GM19043 (cell line): ENCODE measurements around the gene GNAL.
A peak's percentile ranks its signal among the peaks of the same experiment; 100 is the strongest.
"Not testable (repeated sequence)": the region's sequence is repeated elsewhere in the genome, so short reads cannot be mapped to it uniquely, and the experiment has no call there.

Experiments used
- ATAC-seq: cut with Tn5 transposase; IDR thresholded peaks from one replicate; pipeline ENCODE4 v1.9.1; 2021; ENCODE audit warnings: low read depth; ENCODE audit not compliant: unreplicated experiment

Gene GNAL

DNA sequence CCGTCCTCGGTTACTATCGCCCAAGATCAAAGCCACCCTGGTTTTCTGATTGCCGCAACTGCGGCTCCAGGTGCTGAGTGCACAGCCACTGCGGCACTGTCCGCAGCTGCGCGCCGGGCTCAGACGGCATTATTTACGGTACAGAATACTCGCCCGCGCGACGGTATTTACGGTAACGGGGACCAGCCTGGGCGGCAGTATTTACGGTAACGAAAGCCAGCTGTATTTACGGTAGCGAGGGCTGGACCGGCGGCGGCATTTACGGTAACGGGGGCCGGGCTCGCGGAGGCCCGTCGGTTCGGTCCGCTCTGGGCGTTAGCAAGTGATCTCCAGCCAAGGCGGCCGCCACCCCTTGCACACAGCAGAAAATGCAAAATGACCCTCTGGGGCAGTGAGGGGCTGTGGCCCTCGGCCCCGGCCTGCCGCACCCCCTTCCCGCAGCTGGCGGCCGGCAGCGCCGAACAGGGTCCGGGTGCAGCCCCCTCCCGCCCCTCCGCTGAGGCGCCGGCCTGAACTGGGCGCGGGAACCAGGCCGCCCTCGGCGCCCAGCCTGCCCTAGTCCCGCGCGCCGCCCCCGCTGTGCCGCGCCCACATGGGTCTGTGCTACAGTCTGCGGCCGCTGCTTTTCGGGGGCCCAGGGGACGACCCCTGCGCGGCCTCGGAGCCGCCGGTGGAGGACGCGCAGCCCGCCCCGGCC is at the start of gene GNAL:
Gene GNAL (plus strand): TSS at position 293 of the 697 bp plus-strand sequence. CDS start 300 bp downstream, at position 593.
- ATAC-seq = peak; percentile 66

DNA sequence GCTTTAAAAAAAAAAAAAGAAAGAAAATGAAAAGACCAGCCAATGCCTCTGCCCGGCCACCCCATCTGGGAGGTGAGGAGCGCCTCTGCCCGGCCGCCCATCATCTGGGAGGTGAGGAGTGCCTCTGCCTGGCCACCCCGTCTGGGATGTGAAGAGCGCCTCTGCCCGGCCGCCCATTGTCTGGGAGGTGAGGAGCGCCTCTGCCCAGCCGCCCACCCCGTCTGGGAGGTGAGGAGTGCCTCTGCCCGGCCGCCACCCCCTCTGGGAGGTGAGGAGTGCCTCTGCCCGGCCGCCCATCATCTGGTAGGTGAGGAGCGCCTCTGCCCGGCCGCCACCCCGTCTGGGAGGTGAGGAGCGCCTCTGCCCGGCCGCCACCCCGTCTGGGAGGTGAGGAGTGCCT is 41.8 kb upstream of the GNAL start:
- not testable (repeated sequence) for ATAC-seq

DNA sequence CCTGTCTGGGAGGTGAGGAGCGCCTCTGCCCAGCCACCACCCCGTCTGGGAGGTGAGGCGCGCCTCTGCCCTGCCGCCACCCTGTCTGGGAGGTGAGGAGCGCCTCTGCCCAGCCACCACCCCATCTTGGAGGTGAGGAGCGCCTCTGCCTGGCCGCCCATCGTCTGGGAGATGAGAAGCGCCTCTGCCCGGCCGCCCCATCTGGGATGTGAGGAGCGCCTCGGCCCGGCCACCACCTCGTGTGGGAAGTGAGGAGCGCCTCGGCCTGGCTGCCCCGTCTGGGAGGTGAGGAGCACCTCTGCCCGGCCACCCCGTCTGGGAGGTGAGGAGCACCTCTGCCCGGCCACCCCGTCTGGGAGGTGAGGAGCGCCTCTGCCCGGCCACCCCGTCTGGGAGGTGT is 41.3 kb upstream of the GNAL start:
- not testable (repeated sequence) for ATAC-seq

DNA sequence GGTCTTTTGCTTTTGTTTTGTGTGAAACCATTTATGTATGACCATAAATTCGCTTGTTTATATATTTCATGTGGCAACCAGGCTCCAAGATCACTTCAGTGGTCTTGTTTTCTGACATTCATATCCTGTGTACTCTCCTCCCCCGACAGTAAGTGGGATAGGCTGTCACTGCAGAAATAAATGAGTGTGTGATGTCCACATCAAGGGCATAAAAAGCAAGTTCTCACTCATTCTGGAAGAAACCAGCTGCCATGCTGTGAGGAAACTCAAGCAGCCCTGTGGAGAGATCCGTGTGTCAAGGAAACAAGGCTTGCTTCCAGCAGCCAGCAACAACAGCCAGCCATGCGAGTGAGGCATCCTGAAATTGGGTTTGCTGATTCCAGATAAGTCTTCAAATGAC is 39.2 kb upstream of the GNAL start:
- no peak for ATAC-seq

DNA sequence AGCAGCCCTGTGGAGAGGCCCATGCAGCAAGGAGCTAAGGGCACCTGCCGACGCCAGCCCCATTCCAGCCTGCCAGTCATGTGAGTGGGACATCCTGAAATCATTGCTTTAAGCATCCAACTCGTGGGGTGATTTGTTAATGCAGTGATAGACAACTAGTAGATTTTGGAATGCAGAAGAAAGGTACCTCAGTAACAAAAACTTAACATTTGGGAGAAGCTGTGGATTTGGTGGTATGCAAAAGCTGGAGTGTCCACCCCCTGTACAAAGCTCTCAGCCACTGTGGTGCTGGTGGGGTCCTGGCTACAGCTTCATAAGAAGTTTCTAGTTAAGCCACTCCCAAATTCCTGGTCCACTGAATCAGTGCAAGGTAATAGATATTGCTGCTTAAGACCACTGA is 37.2 kb upstream of the GNAL start:
- no peak for ATAC-seq

DNA sequence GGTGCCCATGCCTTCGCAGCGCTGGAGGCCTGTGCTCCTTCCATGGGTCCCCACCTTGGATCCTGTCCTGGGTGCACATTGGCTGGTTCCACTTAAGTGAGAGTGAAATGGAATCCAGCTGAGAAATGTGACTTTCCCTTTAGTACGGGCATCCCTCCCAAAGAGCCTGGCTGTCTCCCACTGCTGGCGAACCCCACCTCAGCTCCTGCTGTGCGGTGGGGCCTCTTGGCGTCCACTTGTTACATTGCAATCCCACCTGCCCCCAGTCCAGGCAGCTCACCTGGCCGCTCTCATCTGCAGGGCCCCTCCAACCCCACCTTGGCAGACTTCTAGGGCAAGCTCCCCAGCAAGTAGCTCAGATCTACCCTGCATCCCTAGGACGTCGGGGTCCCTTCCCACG is 35.5 kb upstream of the GNAL start:
- no peak for ATAC-seq

DNA sequence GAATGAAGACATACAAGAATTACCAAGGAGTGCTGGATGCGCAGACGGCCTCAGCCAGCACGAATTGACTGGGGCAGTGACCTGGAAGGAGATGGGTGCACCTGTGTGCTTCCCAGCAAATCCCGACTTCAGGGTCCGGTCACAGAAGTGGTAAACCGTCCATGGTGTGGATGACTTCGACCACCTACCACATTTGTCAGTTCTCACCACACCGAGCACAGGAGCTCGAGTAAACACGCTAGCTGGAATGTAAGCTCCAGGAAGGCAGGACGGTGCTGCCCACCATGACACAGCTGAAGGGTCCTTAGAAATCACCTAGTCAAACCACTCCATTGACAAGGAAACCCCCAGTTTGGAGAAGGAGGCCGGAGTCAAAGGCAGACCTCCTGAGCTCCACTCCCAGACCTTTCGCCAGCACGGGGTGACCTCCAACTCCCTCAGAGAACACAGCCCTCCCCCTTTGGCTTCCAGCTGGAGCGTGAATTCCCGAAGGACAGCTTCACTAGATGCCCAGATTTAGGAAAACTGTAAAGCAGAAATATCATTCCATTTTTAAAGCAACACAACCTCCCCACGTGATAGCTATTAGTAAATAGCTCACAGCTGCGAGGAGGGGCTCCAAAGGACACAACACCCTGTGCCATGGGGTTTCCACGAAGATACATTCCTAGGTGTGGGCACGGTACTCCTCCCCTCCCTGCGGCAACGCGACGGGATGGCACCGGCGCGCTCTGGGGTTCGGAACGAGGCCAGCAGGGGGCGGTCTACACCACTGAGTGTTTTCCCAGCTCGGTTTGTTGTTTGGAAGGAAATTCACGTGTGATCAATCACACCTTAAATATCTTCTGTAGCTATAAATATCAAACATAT is 34.1 kb upstream of the GNAL start:
- ATAC-seq = no peak

DNA sequence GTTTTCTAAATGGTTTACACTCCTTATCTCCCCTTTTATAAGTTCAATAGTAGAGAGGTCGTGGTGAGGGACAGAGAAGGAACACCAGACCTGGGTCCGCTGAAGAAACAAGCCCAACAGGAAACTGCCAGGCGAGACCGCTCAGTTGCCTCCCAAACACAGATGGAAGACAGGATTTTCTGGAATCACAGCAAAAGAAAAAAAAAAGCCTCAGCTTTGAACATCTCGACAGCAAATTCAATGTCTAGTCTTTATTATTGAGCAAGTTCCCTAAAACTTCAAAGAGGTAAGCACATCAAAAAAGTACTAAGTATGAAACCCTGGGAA is 33.5 kb upstream of the GNAL start:
- no peak for ATAC-seq

DNA sequence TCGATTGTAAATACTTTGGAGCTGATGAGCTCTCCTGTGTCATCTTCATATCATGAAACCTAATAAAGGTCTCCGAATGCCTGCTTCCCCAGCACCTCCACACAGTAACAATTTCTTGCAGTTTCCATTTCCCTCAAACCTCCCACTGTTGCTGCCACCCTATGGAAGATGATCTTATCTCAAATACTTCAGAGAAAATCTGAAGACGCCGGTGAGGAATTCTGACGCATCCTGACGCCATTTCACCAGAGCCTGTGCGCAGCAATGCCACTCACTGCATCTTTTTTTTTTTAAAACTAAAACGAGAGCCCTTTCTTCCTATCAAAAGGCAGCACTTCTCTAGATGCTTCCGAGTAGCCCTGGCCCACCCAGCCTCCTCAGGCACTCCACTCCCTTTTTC is 31.9 kb upstream of the GNAL start:
- ATAC-seq = no peak

DNA sequence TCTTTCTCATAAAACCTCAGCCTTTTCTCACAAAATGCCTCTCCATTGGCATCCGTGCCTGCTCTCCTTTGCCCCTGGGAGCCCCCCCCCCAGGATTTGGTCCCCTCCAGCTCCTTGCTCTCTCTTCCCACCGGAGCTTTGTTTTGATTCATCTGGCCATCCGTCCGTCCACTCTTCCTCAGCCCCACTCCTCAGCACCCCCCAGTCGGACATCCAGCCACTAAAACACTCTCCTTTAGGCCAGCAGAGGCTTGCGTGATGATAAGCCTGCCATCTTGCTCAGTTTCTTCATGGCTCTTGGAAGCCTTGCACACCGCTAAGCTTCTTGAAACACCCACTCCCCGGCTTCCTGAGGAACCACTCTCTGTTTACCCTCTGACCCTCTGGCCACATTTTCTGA is 31.5 kb upstream of the GNAL start:
- no peak for ATAC-seq

DNA sequence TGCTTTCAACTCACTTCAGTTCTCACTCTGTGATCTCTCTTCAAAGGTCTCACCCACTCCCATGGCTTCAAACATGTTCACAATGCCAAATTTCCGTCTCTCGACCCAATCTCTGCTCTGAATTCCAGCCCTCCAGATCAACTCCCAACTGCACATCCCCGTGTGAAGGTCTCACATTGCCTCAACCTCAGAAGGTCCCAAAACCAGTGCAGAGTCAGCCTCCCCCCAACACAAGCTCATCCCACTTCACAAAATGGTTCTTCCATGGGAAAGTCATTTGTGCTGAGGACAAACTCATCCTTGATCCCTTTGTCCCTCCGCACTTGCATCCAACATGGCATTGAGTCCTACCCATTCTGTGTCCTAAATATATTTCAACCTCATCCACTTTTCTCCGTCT is 31.0 kb upstream of the GNAL start:
- ATAC-seq = no peak

DNA sequence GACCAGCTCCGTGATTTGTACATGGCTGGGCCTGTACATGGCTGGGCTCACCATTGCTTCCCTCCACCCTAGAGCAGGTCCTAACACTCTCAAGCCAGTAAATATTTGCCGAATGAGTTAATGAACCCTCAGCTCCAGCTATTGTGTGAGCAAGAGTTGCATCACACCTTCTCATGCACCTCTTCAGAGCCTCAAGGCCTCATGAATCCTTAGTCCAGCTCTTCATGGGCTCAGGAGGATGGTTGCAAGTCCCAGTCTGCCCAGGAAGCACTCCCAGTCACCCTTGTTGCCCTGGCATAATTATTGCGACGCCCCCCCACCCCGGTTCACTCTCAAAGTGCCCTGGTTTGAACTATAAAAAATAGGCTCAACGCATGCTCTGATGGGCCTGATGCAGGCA is 30.1 kb upstream of the GNAL start:
- ATAC-seq = no peak

DNA sequence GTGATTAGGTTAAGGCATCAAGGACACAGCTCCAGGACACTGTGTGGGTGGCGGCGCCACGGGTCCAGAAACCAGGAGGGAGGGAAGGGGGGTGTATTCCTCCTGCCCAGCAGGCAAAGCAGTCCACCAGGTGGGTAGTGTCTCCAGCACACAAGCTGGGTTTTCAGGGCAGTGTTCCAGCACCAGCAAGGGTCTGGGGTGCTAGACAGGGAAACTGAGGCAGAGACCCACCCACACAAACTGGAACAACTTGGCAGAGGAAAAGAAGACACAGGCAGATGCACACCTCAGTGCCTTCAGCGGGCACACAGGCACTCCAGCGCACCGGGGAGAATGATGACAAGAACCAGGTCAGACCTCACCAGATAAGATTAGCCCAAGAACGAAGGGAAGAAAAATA is 28.4 kb upstream of the GNAL start:
- ATAC-seq = no peak

DNA sequence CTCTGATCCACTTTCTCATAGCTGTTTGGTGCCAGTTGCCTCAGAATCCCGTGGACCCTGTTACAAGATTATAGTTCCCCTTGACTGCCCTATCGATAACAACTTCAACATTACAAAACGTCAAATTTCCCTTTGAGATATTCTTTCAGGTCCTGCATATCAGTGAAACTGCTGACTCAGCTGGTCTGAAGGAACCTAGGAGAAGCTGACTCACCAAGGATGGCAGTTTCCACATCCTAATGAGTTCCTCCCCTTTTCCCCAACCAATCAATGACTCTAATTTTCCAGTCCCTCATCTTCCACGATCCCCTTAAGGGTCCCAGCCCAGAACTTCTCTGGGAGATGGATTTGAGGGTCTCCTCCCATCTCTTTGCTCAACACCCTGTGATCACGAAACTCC is 27.6 kb upstream of the GNAL start:
- no peak for ATAC-seq

DNA sequence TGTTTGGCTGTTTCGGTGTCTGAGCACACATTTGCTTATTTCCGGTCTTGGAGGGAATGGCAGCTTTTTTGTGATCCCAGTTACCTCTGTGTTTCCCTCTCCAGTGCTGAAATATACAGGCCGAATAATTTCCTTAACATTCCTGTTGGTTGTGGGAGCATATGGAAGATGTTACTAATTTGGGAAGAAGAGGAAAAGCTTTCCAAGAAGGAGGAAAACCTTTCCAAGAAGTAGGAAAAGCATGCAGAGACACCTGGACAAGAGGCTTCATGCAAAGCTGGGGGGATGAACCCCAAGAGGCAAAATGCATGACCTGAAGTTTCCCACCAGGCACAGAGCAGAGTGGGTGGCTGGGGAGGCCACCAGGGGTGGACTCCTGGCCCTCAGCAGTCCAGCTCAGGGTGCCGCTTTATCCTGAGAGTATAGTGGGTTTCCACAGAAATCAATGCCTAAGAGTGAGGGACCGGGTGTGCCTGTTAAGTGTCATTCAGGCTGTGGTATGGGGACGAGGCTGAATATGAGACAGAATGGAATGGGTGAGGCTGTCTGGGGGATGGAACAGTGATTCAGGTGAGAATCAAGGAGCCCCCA is 25.5 kb upstream of the GNAL start:
- ATAC-seq = no peak

DNA sequence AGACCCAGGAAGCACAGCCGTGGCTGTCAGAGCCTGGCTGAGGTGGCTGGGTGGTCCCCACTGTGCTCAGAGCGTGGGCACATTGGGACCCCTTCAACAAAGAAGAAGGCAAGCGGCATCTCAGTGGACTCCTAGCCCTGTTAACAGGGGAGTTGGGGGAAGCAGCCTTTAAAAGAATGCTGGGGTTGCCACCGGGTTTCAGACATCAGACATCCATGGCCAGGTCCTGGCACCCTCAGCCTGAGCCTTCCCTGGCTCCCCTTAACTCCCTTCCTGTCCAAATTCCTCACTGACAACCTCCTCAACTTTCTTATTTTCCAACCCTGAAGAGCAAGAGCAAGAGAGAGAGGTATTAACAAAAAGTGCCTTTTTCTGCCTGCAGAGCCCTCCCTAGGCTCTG is 24.8 kb upstream of the GNAL start:
- ATAC-seq = no peak

DNA sequence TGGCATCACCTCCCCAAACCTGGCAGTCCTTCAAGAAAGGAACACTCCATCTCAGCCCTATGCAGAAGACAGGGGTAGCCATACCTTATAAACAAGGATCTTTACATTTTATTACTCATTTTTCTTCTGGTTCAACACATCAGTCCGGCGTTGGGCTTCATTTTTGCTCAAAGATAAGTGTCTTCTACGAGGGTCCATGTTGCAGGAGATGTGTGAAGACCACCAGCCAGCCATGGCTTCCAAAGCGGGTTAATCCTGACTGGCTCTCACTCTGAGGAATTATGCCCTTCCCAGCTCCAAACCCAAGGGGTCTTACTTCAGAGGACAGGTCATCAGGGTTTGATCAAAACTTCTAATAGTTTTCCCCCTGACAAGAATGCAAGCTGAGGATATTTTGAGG is 23.9 kb upstream of the GNAL start:
- ATAC-seq = no peak

DNA sequence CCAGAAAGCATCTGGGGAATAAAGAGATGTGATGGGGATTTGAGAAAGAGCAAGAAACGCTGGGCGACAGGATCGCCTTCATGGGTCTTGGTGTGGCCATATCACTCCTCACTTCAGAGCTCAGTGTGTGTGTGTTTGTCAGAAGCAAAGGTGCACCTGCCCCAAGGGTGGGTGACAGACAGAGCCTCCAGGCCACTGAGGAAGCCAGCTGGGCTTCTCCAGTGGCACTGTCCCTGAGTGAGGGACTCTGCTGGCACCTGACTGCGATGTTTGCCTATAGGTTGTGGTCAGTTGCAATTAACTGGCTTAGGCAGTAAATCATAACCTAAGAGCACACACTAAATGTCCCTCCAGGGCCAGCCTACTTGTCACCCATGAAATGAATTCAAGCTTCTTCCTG is 23.5 kb upstream of the GNAL start:
- ATAC-seq = no peak

DNA sequence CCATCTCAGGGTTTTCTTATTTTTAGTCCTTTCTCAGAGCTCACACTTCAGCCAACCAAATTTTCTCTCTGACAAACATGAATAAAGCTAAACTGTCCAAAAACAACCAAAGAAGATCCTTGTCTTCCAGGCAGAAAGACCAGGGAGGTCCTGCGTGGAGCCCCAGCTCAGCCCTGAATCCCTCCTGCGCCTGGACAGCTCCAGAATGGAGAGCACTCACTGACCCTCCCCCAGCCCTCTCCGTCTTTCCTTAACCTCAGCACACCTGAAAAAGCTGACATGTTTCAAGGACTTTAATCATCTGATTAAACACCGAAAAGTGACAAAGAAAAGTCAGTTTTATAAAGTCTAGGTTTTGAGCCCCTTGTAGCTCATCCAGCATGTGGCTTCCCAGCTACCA is 22.9 kb upstream of the GNAL start:
- ATAC-seq = no peak

DNA sequence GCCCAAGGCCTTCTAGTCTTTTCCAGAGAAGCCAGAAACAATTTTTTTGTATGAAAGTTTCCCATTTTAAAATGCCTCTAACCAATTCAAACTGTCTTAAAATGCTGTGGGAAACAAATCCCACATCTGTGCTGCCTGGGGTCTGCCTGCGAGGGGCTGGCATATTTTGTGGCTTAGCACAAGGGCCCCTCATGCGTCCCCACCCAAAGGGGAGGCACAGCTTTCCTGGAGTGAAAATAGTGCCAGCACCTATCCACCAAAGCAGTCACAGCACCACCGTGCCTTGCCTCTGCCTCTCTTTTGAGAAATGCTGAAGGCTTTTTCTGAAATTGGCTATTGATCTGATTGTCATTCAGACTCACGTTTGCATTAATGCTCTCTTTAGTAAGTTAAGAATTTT is 22.2 kb upstream of the GNAL start:
- ATAC-seq = no peak

DNA sequence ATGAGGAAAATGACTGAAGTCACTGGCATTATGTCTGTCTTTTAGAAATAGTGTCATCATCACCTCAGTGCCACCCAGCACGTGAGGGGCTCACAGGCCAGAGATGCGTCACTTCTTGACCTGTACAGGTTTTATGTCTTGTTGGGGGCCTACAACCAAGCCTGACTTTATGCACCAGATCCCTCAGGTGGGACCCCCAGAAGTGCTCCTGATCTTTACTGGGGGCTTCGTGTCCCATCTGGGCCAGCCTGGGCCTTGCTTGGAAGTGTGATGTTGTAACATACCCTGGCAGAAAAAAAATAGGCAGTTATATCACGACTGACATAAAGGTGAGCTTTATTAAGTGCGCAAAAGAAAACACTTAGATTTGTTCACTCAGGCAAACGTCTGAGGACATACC is 21.5 kb upstream of the GNAL start:
- ATAC-seq = no peak
